HEK293 (cell line): ENCODE data around the gene STOML1.

Source experiments
- FEZF1 ChIP-seq: fragments of 450-650 bp; formaldehyde crosslinking; IDR thresholded peaks from 2 replicates; pipeline ENCODE4 v1.5.1; 2016; ENCODE audit warnings: missing biosample characterization, missing genetic modification characterization
- GLI2 ChIP-seq: fragments of 450-650 bp; formaldehyde crosslinking; IDR thresholded peaks from 2 replicates; pipeline ENCODE4; 2017; ENCODE audit warnings: missing biosample characterization, missing genetic modification characterization, low read depth, borderline replicate concordance
- HOXD13 ChIP-seq: sonication (generic); formaldehyde crosslinking; IDR thresholded peaks from 2 replicates; pipeline ENCODE4 v1.8.0; 2022; ENCODE audit warnings: missing genetic modification reagents, borderline replicate concordance
- INSM2 ChIP-seq: fragments of 450-650 bp; formaldehyde crosslinking; IDR thresholded peaks from 2 replicates; pipeline ENCODE4 v1.5.1; 2016; ENCODE audit warnings: missing biosample characterization, missing genetic modification characterization
- KLF8 ChIP-seq: fragments of 450-650 bp; formaldehyde crosslinking; IDR thresholded peaks from 2 replicates; pipeline ENCODE4 v1.5.1; 2016; ENCODE audit warnings: missing biosample characterization, missing genetic modification characterization
- OVOL3 ChIP-seq: fragments of 450-650 bp; formaldehyde crosslinking; IDR thresholded peaks from 2 replicates; pipeline ENCODE4 v1.5.1; 2016; ENCODE audit warnings: missing biosample characterization, missing genetic modification characterization
- YY2 ChIP-seq: fragments of 450-650 bp; formaldehyde crosslinking; IDR thresholded peaks from 2 replicates; pipeline ENCODE4 v1.5.1; 2016; ENCODE audit warnings: missing biosample characterization, missing genetic modification characterization
- ZFP69B ChIP-seq: fragments of 450-650 bp; formaldehyde crosslinking; IDR thresholded peaks from 2 replicates; pipeline ENCODE4 v1.5.1; 2016; ENCODE audit warnings: missing biosample characterization, missing genetic modification characterization
- ZIC2 ChIP-seq: fragments of 450-650 bp; formaldehyde crosslinking; IDR thresholded peaks from 2 replicates; pipeline ENCODE4 v1.5.1; 2016; ENCODE audit warnings: missing biosample characterization, missing genetic modification characterization
- ZNF148 ChIP-seq: fragments of 450-650 bp; formaldehyde crosslinking; IDR thresholded peaks from 2 replicates; pipeline ENCODE4 v1.5.0; 2017; ENCODE audit warnings: missing biosample characterization, missing genetic modification characterization, borderline replicate concordance
- ZNF223 ChIP-seq: fragments of 450-650 bp; formaldehyde crosslinking; IDR thresholded peaks from 2 replicates; pipeline ENCODE4 v1.5.1; 2016; ENCODE audit warnings: missing biosample characterization, missing genetic modification characterization
- ZNF292 ChIP-seq: fragments of 450-650 bp; formaldehyde crosslinking; IDR thresholded peaks from 2 replicates; pipeline ENCODE4 v1.5.1; 2016; ENCODE audit warnings: low read depth, missing biosample characterization, missing genetic modification characterization, borderline replicate concordance
- ZNF433 ChIP-seq: fragments of 450-650 bp; formaldehyde crosslinking; IDR thresholded peaks from 2 replicates; pipeline ENCODE4 v1.5.1; 2016; ENCODE audit warnings: missing biosample characterization, missing genetic modification characterization, low read depth
- ZNF548 ChIP-seq: fragments of 450-650 bp; formaldehyde crosslinking; IDR thresholded peaks from 2 replicates; pipeline ENCODE4 v1.5.1; 2016; ENCODE audit warnings: missing biosample characterization, missing genetic modification characterization
- ZNF571 ChIP-seq: fragments of 450-650 bp; formaldehyde crosslinking; IDR thresholded peaks from 2 replicates; pipeline ENCODE4 v1.5.0; 2017; ENCODE audit warnings: missing biosample characterization, missing genetic modification characterization
- ZNF610 ChIP-seq: fragments of 450-650 bp; formaldehyde crosslinking; IDR thresholded peaks from 2 replicates; pipeline ENCODE4 v1.5.1; 2016; ENCODE audit warnings: missing biosample characterization, missing genetic modification characterization, borderline replicate concordance
- ZNF624 ChIP-seq: fragments of 450-650 bp; formaldehyde crosslinking; IDR thresholded peaks from 2 replicates; pipeline ENCODE4 v1.5.1; 2017; ENCODE audit warnings: missing biosample characterization, missing genetic modification characterization
- ZNF639 ChIP-seq: fragments of 450-650 bp; formaldehyde crosslinking; IDR thresholded peaks from 2 replicates; pipeline ENCODE4 v1.5.1; 2016; ENCODE audit warnings: missing biosample characterization, missing genetic modification characterization
- ZNF670 ChIP-seq: fragments of 450-650 bp; formaldehyde crosslinking; IDR thresholded peaks from 2 replicates; pipeline ENCODE4 v1.5.1; 2016; ENCODE audit warnings: missing biosample characterization, missing genetic modification characterization, low read depth
- ZNF776 ChIP-seq: fragments of 450-650 bp; formaldehyde crosslinking; IDR thresholded peaks from 2 replicates; pipeline ENCODE4 v1.5.0; 2017; ENCODE audit warnings: missing biosample characterization, missing genetic modification characterization, borderline replicate concordance
- ZNF785 ChIP-seq: fragments of 450-650 bp; formaldehyde crosslinking; IDR thresholded peaks from 2 replicates; pipeline ENCODE4 v1.5.1; 2016; ENCODE audit warnings: missing biosample characterization, missing genetic modification characterization
- ZNF830 ChIP-seq: fragments of 450-650 bp; IDR thresholded peaks from 2 replicates; pipeline ENCODE4 v1.5.0; 2018; ENCODE audit warnings: missing biosample characterization, missing genetic modification characterization, low read depth, mild to moderate bottlenecking, moderate library complexity
- TF ChIP-seq, protein P1 (sequence below): fragments of 450-650 bp; formaldehyde crosslinking; IDR thresholded peaks from 2 replicates; pipeline ENCODE4 v1.5.1; 2016; ENCODE audit warnings: missing biosample characterization, missing genetic modification characterization
- TF ChIP-seq, protein P2 (sequence below): fragments of 450-650 bp; formaldehyde crosslinking; IDR thresholded peaks from 2 replicates; pipeline ENCODE4 v1.5.1; 2016; ENCODE audit warnings: missing biosample characterization, missing genetic modification characterization, borderline replicate concordance
- TF ChIP-seq, protein P3 (sequence below): fragments of 450-650 bp; formaldehyde crosslinking; IDR thresholded peaks from 2 replicates; pipeline ENCODE4 v1.5.1; 2016; ENCODE audit warnings: missing biosample characterization, missing genetic modification characterization
- TF ChIP-seq, protein P4 (sequence below): IDR thresholded peaks from 2 replicates; pipeline ENCODE4 v1.6.1; 2011; ENCODE audit warnings: mild to moderate bottlenecking, low read depth, low read length, borderline replicate concordance

Gene STOML1

DNA sequence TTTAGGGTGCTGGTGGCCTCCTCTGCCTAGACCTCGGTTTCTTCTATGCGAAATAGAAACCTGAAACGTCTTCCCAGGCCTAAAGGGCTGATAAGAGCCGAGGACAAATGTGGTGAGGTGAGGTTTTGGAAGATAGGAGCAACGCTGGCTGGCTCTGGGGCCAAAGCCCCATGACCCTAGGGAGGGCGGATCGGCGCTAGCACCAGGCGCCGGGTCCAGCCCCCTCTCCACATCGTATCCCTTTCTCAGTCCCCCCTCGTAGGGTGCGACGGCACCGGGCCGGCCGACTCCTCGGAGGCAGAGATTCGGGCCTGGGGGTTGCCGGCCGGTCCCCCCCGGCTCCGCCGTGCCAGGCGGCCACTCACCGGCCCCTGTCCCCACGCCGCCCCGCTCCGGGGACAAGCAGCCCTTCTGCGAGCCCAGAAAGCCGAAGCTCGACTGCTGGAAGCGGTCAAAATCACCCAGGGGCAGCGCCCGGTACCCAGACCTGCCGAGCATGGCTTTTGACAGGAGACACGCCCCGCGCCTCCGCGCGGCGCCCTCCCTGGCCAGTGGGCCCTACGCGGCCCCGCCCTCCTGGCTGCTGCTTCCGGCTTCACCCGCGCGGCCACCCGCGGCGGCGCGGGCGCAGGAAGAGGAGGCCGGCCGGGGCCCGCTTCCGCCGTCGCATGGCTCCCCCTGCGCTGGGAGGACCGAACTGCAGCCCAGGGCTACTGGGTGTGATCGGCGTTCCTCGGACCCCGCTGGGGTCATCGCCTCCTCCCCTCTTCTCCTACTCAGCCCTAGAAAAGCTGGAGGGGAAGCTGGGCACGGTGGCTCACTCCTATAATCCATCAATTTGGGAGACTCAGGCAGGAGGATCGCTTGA, at the start of gene STOML1 (continued):
- TF ChIP-seq, protein P1, sequence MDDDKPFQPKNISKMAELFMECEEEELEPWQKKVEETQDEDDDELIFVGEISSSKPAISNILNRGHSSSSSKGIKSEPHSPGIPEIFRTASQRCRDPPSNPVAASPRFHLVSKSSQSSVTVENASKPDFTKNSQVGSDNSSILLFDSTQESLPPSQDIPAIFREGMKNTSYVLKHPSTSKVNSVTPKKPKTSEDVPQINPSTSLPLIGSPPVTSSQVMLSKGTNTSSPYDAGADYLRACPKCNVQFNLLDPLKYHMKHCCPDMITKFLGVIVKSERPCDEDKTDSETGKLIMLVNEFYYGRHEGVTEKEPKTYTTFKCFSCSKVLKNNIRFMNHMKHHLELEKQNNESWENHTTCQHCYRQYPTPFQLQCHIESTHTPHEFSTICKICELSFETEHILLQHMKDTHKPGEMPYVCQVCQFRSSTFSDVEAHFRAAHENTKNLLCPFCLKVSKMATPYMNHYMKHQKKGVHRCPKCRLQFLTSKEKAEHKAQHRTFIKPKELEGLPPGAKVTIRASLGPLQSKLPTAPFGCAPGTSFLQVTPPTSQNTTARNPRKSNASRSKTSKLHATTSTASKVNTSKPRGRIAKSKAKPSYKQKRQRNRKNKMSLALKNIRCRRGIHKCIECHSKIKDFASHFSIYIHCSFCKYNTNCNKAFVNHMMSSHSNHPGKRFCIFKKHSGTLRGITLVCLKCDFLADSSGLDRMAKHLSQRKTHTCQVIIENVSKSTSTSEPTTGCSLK (tag by site-specific recombination) = no peak
- TF ChIP-seq ZNF292 (no peak), ZNF830 (no peak), FEZF1 (tag by site-specific recombination) (no peak), ZNF670 (no peak), ZNF433 (no peak), ZNF610 (tag by site-specific recombination) (no peak), ZNF776 (tag by site-specific recombination) (no peak), ZFP69B (tag by site-specific recombination) (peak; percentile 87), ZIC2 (tag by site-specific recombination) (peak; percentile 69), GLI2 (0 out of 2 replicates have a peak, but pooled peaks have one; percentile 34), ZNF785 (tag by site-specific recombination) (peak; percentile 72; the same call in 1 of the 2 replicates), KLF8 (tag by site-specific recombination) (peak; percentile 90), OVOL3 (tag by site-specific recombination) (no peak), ZNF148 (tag by site-specific recombination) (no peak), INSM2 (tag by site-specific recombination) (0 out of 2 replicates have a peak, but pooled peaks have one; percentile 55), ZNF639 (tag by site-specific recombination) (peak; percentile 57; the same call in 1 of the 2 replicates), ZNF223 (tag by site-specific recombination) (peak; percentile 49; the same call in 1 of the 2 replicates), ZNF571 (tag by site-specific recombination) (no peak), YY2 (tag by site-specific recombination) (no peak), ZNF548 (no peak), HOXD13 (no peak), ZNF624 (no peak)
- TF ChIP-seq, protein P2, sequence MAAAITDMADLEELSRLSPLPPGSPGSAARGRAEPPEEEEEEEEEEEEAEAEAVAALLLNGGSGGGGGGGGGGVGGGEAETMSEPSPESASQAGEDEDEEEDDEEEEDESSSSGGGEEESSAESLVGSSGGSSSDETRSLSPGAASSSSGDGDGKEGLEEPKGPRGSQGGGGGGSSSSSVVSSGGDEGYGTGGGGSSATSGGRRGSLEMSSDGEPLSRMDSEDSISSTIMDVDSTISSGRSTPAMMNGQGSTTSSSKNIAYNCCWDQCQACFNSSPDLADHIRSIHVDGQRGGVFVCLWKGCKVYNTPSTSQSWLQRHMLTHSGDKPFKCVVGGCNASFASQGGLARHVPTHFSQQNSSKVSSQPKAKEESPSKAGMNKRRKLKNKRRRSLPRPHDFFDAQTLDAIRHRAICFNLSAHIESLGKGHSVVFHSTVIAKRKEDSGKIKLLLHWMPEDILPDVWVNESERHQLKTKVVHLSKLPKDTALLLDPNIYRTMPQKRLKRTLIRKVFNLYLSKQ (tag by site-specific recombination) = no peak
- TF ChIP-seq, protein P3, sequence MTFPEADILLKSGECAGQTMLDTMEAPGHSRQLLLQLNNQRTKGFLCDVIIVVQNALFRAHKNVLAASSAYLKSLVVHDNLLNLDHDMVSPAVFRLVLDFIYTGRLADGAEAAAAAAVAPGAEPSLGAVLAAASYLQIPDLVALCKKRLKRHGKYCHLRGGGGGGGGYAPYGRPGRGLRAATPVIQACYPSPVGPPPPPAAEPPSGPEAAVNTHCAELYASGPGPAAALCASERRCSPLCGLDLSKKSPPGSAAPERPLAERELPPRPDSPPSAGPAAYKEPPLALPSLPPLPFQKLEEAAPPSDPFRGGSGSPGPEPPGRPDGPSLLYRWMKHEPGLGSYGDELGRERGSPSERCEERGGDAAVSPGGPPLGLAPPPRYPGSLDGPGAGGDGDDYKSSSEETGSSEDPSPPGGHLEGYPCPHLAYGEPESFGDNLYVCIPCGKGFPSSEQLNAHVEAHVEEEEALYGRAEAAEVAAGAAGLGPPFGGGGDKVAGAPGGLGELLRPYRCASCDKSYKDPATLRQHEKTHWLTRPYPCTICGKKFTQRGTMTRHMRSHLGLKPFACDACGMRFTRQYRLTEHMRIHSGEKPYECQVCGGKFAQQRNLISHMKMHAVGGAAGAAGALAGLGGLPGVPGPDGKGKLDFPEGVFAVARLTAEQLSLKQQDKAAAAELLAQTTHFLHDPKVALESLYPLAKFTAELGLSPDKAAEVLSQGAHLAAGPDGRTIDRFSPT = peak; percentile 57; the same call in 1 of the 2 replicates
- TF ChIP-seq, protein P4, sequence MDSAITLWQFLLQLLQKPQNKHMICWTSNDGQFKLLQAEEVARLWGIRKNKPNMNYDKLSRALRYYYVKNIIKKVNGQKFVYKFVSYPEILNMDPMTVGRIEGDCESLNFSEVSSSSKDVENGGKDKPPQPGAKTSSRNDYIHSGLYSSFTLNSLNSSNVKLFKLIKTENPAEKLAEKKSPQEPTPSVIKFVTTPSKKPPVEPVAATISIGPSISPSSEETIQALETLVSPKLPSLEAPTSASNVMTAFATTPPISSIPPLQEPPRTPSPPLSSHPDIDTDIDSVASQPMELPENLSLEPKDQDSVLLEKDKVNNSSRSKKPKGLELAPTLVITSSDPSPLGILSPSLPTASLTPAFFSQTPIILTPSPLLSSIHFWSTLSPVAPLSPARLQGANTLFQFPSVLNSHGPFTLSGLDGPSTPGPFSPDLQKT = peak; percentile 45; the same call in 1 of the 2 replicates
